ENCODE results near the gene PYGM. TPM values are rescaled to one million over a fixed set of nuclear protein-coding genes. Genes with fewer than 3 reads are reported as not detected.
A peak's percentile ranks its signal among the peaks of the same experiment; 100 is the strongest.

PYGM gene
- total RNA-seq, 1 donor from 2014 or later: 0.05 TPM

DNA sequence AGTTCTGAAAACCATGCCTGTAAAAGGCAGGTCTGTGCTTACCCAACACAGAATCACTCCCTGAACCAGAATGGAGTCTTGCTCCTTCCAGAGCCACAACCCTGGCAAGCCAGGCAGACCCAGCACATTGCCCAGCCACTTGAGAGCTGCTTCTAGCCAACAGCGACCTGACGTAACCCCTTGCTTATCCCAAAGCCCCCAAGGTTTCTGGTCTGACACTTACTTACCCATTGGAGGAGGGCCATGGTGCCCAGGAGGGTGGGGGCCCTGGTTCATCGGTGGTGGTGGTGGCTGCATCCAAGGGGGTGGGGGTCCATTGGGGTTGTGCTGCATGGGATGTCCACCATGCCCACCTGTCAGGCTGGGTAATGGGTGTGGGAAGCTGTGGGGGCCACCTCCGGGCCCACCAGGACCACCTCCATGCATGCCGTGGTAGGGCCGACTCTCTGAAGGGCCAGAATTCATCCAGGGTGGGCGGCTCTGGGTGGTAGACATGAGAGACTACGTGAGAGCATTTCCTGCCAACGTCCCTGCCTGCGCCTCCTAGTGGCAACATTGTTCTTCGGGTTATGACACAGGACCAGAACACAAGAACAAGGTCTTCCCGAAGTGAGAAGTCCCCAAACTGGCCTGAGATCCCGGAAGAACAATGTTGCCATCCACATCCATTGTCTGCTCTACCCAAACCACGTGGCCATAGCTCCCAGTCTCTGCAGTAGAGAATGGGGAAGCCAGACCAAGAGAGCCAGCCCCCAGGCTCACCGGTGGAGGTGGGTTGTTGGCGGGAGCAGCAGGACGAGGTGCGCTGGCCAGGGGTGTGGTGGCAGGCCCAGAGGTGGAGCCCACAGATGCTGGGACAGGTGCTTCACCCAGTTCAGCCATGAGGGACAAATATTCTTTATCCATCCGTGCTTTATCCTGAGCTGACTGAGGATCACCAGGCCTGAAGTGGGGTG lies 7.8 kb upstream of the PYGM start:
- peak; percentile 36 for DNase-seq (ENCODE audit: low read depth)

DNA sequence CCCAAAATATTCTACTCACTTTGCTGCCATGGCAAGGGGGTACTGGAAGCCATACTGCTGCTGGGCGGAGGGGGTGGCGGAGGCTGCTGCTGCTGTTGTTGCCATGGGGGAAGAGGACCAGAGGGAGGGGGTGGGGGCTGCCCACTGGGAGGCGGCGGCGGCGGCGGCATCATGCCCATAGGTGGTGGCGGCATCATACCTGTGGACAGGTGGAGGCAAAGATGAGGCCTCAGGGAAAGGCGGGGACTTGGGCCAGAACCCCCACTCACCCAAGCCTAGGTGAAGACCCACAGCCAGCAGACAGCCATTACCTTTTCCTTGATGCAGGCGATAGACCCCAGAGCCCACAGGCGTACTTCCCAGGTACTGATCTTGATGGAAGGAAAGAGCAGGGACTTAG lies 7.1 kb upstream of the PYGM start:
- no peak for DNase-seq (ENCODE audit: low read depth)

DNA sequence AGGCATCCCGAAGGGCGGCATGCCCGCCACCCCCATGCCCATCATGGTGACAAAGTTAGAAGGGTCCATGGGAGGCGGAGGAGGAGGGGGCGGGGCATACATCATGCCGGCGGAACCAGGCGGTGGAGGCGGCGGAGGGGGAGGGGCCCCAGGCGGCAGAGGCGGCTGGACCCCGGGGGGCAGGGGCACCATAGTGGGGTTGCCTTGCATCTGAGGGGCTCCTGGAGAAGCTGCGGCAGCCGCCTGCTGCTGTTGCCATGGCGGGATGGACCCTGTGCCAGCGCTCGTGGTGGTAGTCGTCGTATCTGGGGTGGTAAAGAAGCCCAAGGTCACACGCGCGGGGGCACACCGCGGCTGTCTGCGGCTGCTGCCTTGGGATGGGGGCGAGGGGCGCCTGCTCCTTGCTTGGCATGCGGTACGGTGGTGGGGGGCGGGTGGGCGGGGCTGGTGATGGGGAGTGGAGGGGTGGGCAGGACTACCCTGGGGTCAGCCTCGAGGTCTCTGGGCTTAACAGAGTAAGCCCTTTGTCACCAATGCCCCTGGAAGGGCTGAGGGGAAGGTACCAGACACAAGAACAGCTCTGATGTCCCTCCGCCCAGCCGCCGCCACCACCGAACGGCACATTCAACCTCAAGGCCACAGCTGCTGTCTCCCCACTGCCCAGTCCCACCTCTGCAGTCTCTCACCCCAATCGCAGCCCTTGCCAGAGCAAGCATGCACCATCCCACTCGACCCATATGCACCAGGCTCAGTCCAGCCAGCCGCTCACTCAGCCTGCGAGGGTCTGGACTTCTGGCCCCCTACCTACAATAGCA lies 6.3 kb upstream of the PYGM start:
- no peak for DNase-seq (ENCODE audit: low read depth)

DNA sequence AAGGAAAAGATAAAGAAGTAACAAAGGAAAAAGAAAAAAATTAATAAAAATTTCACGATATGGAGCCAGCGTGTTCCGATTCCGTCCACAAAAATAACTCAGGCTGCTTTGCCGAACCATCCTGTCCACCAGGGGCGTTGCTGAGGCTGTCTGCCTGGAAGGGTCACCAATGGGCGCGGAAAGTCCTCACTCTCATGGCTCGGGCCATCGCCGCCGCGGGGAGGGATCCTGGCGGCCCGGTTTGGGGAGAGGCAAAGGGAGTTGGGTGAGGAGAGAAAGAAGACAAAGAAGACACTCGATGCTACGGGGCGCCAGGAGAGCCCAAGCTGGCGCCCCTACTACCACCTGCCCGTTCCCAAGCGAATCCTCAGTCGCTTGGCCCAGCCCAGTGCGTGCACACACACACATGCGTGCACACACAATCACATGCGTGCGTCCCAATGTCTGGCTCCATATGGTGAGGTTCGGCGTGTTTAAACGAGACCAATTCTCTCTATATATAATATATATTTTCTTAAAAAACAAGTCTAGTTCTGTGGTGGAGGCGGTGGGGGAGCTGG lies 5.6 kb upstream of the PYGM start:
- DNase-seq (ENCODE audit: low read depth): no peak

DNA sequence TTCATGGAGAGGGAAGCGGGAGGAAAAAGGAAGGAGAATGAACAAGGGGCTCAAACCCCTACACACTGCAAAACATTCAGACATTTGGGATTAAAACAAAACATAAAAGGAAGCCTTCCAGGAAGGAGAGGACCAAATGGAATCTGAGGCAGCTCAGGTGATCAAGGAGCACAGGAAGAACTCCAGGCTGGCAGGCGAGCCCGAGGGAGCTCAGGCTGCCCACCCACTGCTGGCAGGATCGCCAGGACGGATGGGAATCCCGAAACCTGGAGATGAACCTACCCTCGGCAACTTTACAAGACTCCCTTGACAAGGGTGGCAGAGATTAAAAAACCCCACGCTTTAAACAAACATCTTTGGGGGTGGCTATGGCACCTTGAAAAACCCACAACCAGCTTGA lies 5.0 kb upstream of the PYGM start:
- no peak for DNase-seq (ENCODE audit: low read depth)

DNA sequence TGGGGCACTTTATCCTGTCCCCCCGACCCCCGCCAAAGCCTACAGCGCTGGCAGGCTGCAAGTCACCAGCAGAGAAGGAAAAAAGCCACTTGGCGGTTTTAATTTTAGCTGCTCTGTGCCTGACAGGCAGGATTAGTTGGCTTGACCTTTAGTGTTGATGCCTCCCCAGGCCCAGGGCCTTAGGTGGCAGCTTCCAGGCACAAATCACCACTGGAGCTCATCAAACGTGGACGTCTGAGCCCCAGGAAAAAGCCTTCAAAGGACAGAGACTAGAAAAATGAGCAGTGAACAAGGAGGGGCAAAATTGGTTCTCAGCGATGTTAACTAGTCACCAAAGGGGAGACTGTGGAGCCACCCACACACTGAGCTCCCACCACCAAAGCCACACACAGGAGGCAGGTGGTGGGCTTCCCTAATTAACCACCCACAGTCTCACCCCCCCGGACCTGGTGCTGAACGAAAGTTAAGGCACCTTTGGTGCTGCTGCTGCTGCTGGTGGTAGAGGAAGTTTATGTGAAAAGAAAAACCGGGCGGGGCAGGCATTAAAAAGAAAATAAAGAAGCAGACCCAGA lies 4.4 kb upstream of the PYGM start:
- DNase-seq (ENCODE audit: low read depth): no peak

DNA sequence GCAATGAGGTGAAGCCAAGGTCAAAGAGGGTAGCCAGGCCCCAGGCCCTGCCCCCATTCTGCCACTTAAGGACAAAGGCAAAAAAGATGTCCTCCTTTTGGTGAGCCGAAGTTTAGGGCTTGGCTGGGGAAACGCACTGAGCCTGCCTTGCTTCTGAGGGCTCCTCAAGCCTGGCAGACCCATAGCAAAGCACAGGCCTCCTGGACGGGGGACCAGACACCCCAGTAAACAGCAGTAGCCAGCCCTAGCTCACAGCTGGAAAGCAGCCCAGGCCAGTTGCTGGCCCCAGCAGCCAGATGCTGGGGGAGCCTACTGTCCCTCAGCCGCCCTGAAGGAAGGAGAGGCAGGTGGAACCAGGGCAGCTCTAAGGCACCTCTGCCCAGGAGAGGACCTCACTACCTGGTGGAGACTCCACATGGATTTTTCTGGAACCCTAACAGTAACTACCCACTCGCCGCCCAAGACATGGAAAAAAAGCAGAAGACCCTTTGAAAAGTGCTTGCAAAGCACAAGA lies 3.8 kb upstream of the PYGM start:
- DNase-seq (ENCODE audit: low read depth): no peak

DNA sequence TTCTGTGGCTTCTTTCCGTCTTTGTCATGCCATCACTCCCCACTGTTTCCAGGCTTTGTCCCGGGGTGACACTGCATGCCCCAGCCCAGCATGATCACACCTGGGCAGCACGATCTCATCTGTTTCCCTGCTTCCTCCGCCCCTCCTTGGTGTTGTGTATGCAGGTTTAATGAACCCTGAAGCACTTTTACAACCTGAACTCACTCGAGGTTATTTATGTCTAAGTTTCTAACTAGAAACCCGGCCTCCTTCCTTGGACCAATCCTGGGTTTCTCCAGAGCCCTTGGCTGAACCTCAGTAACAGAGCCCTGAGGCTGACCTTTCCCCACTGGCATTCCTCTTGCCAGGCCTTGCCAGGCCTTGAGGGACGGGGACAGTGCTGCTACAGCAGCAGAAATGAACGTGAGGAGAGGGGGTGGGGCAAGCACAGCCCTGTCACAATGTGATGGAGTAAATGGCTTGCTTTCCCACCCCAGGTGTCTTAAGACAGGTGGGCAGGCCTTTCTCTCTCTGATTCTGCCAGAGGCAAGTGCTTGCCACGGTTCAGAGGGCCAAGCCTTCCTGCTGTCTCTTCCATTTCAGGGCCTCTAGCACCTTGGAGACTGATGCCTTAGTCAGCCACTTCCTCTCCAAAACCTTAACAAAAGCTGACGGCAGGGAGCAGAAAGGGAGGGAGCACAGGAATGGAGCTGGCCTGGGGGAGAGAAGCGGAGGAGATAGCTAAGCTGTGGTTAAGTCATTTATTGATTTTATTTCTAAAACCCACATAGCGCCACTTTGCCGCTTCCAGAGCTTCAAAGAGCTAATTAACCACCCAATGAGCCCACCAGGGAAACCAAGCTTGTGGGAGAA lies 3.1 kb upstream of the PYGM start:
- DNase-seq (ENCODE audit: low read depth): peak; percentile 91

DNA sequence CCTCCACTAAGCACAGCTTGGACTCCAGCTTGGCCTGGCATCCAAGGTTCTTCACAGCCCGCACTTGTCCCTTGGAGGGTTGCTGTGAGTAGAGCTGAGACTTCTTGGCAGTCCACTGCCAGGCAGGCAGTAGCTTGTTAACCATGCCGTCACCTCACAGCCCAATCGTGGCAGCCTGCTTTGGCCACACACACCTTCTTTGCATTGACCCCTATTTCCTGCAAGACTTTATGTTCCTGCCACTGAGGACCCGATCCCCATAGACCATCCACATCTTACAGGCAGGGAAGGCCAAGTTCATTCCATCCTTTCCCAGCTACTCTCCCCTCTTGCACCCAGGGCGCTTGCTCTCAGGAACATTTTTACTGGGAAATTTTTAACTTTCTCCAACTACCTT lies 2.5 kb upstream of the PYGM start:
- DNase-seq (ENCODE audit: low read depth): no peak

DNA sequence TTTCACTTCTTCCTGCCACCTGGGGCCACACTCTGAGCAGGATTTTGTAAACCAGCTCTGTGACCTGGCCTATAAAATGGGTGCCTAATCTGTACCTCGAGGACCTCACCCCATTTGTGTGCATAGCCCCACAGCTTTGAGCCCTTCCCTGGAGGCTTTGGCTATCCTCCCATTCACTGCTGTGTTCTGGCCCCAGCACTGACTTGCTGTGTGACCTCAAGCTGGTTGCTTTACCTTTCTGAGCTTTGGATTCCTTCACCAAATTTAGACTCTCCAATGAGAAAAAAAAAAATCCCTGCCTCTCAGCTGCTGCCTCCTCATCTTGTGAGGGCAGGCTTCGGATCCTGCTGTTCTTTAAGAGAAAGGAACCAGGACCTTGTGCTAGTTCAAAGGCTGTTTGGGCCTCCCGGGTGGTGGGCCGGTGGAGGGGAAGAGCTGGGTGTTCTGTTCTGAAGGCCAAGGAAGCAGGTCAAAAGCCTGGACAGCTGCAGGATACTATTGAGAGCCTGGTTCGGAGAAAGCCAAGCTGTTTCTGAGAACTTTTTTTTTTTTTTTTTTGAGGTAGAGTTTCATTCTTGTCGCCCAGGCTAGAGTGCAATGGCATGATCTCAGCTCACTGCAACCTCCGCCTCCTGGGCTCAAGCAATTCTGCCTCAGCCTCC lies 1.1 kb upstream of the PYGM start:
- no peak for DNase-seq (ENCODE audit: low read depth)

DNA sequence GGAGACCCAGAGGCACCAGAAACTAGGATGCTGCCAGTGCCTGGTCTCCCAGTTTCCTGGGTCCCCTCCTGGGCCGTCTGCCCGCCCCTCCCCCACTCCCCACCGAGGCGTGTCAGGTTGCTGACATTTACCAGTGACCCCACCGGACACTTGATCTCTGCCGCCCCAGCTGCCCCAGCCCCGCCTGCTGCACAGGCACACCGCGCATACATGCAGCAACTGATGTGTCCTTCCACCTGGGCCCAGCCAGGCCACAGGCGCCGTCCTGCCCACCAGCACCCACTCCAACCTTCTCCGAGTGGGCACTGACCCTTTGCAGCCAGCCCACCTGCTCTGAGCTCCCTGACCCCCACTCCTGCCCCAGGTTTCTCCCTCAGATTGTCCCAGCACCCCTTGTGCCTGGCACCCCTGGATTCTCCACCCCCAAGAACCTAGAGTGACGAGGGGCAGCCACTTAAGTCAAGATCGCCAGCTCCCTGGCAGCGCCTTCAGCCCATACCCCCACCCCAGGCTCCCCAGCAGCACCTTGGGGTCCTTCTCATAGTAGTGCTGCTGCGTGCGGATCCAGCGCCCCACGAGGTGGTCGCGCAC lies 548 bp downstream of the PYGM start:
- no peak for DNase-seq (ENCODE audit: low read depth)

DNA sequence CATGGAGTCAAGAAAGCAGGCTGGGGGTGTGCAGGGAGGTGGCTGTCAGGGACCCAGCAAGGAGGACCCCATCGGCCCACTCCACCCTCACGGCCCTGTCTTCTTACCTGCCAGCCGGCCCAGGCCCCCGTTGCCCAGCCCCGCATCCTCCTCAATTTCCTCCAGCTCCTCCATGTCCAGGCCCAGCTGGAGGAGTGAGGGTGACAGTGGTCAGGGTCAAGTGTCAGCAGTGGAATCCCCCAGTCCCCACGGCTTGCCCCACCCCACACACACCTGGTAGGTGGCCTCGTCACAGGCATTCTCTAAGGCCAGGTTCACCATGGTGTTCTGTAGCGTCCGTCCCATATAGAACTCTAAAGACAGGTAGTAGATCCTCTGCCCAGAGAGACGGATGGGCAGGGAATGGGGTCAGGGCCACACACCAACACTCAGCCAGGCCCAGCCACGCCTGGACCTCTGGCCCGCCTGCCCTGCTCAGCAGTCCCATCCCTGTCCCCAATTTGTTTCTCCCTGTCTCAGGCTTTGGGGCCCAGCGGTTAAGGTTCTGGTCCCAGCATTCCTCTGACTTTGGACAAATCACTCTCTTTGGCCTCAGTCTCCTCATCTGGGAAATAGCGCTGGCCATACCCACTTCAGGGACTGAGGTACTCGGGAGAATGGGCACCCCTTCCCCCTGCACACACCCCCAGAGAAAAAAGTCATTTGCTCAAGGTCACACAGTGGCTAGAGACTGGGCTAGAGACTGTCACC lies 1.3 kb downstream of the PYGM start:
- no peak for DNase-seq (ENCODE audit: low read depth)

DNA sequence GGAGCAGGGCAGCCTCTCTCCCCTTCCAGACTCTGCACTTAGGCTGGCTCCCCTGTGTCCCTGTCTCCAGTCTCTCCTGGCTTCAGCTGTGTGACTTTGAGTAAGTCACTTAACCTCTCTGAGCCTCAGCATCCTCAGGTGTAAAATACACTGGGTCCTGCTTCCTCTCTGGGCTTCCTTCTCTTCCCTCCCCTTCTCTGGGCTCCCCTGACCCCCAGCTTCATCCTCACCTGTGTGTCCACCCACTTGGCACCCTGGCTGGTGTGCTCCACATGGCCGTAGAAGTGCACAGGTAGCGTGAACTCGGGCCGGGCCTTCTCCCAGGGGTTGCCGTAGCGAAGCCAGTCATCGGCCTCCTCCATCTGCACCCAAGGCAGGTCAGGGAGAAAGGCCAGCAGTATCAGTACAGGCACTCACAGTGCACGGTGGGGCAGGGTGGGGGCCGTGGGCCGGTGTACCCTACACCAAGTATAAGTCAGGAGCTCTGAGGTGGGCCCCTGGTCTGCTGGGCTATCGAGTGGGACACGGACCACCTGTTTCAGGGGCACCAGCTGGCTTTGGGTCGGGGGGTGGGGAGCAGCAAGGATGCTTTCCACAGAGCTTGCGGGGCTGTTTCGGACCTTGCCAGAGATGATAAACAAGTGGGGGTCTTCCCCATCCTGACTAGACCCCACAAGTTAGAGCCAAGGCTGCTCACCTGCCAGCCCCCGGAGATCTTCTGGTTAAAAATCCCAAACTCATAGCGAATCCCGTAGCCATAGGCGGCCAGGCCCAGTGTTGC lies 2.0 kb downstream of the PYGM start:
- DNase-seq (ENCODE audit: low read depth): no peak

DNA sequence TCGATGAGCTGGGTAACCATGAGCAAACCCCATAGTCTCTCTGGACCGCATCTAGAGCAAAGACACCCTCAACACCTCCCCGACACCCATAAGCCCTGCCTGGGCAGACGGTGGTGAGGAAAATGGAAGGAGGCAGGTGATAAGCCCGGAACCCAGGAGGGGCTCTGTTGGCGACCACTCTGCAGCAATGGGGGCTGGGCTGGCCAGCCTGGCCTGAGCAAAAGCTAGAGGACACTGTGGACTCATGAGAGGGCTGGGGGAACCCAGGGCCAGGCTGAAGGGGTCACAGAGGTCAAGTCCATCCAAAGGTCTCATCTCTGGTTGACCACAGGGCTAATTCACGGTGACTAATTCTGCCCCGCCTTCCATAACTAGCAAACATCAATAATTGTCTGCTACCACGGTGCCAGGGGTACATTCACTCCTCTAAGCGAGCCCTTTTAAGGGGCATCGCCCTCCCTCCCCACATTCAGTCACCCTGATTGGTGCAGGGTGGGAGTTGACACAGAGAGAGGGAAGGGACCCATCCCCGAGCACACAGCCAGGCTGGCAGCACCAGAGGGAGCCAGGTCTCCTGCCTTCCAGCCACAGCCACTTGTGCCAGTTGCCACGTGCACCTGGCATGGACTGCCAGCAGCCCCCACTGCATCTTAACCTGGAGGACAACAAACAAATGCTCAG lies 4.0 kb downstream of the PYGM start:
- no peak for DNase-seq (ENCODE audit: low read depth)

DNA sequence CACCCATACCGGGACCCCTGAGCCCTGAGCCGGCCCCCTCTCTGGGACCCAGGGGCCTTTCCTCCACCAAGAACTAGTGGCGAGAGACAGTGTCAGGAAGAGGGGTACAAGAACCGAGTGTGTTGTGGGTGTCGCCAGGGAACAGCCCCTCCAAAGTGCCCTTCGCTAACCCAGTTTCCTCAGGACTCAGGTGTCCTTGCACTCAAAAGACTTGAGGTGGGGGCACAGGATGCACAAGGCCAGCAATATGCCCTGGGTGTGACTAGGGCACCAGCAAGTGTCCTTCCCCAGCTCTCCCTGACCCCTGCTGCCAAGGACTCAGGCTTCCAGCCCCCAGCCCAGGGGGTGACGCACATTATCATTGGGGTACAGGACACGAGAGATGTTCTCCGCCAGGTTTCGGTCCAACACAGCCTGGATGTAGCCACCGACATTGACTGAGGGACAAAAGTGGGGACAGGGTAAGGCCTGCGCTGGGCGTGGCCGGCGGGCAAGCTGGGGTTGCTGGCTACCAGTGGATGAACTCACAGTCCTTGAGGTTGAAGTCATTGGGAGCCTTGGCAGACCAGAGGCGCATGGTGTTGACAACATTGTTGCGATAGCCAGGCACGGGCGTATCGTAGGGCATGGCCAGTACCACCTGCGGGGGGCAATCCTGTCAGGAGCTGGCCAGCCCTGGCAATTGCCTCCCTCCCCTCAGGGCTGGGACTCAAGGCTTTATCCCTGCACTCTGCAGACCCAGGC lies 4.7 kb downstream of the PYGM start:
- no peak for DNase-seq (ENCODE audit: low read depth)

DNA sequence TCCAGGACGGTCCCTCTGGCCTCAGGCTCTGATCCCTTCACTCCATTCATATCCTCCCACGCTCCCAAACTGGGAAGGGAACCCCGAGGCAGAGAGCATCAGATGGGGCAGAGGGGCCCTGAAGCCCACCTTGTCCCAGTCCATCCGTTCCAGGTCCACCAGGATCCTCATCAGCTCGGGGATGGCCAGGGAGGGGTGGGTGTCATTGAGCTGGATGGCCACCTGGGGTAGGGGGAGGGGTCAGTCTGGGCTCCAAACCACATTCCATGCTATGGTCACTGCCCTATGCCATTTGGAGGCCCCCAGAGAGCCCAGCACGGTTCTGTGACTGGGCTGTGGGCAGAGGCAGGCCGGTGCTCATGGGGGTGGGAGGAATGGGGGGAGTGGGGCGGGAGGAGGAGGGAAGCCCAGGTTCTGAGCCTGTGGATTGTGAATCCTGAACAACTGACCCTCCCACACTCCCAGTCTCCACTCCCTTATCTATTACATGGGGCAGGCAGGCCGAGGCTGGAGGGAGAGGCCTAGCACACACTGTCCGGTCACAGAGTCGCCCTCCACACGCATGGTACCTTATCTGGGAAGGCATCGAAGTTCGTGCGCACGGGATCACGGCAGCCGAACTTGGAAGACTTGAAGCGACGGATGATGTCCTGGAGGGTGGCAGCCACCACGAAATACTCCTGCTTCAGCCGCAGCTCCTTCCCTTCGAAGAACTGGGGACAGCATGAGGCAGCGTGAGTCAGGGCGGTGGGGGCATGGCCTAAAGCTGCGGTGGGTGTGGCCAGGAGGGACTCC lies 5.5 kb downstream of the PYGM start:
- DNase-seq (ENCODE audit: low read depth): no peak
